Keratinocyte (primary cell): ENCODE results near the gene SLC16A9. TPM values are rescaled to one million over a fixed set of nuclear protein-coding genes. Genes with fewer than 3 reads are reported as not detected.

Source experiments
- DNase-seq: peaks from one replicate; pipeline ENCODE4 v3.0.0-alpha.2; 2011; ENCODE audit warnings: low read depth, missing footprints, low spot score
- FAIRE-seq: peaks from 2 replicates; lab custom pipeline; 2011; peaks lifted over from hg19 to GRCh38; lab: Jason Lieb, UNC
- H2AFZ ChIP-seq: 2 replicates; pipeline ENCODE4 v1.6.0; 2012; ENCODE audit warnings: low read length, control low read depth, inconsistent platforms; ENCODE audit not compliant: control insufficient read depth
- H3K27ac ChIP-seq: 2 replicates; pipeline ENCODE4 v1.5.1; 2011; ENCODE audit warnings: low read length; ENCODE audit not compliant: control insufficient read depth, insufficient read depth
- H3K27me3 ChIP-seq: 3 replicates; pipeline ENCODE4 v1.6.0; 2011; ENCODE audit warnings: low read length; ENCODE audit not compliant: control insufficient read depth, insufficient read depth; ENCODE audit errors: extremely low read depth
- H3K36me3 ChIP-seq, 2 experiments: 2 replicates in 1 of 2; 3 replicates in 1 of 2; pipeline ENCODE4 v1.5.1; 2011; ENCODE audit warnings: low read length in 2 of 2, mild to moderate bottlenecking in 1 of 2; ENCODE audit not compliant: control insufficient read depth in 2 of 2, insufficient read depth in 2 of 2; ENCODE audit errors: extremely low read depth in 1 of 2
- H3K4me1 ChIP-seq: 3 replicates; pipeline ENCODE4 v1.5.1; 2011; ENCODE audit warnings: low read length; ENCODE audit not compliant: control insufficient read depth, insufficient read depth; ENCODE audit errors: extremely low read depth
- H3K4me2 ChIP-seq: 3 replicates; pipeline ENCODE4 v1.6.0; 2011; ENCODE audit warnings: low read depth, low read length; ENCODE audit not compliant: control insufficient read depth, insufficient read depth; ENCODE audit errors: extremely low read depth
- H3K4me3 ChIP-seq, 3 experiments: fragments of 200-600 bp in 1 of 3; sonication (generic) in 1 of 3; 2 replicates in 2 of 3; 3 replicates in 1 of 3; pipeline ENCODE4 v1.5.1; 2011 to 2016; ENCODE audit warnings: low read length in 3 of 3, mild to moderate bottlenecking in 3 of 3, control low read depth in 2 of 3, inconsistent platforms in 1 of 3, low read depth in 1 of 3, mixed read lengths in 1 of 3, mixed run types in 1 of 3, moderate library complexity in 1 of 3; ENCODE audit not compliant: control insufficient read depth in 2 of 3, insufficient read depth in 2 of 3; ENCODE audit errors: extremely low read depth in 1 of 3
- H3K79me2 ChIP-seq: 2 replicates; pipeline ENCODE4 v1.6.0; 2012; ENCODE audit warnings: low read length; ENCODE audit not compliant: control insufficient read depth, insufficient read depth
- H3K9ac ChIP-seq: 3 replicates; pipeline ENCODE4 v1.6.0; 2011; ENCODE audit warnings: low read length; ENCODE audit not compliant: control insufficient read depth, insufficient read depth; ENCODE audit errors: extremely low read depth
- H3K9me1 ChIP-seq: 3 replicates; pipeline ENCODE4 v1.6.0; 2011; ENCODE audit warnings: low read length; ENCODE audit not compliant: control insufficient read depth, insufficient read depth; ENCODE audit errors: extremely low read depth
- H3K9me3 ChIP-seq: 2 replicates; pipeline ENCODE4 v1.5.1; 2012; ENCODE audit warnings: low read depth, low read length; ENCODE audit not compliant: control insufficient read depth
- H4K20me1 ChIP-seq: 3 replicates; pipeline ENCODE4 v1.6.0; 2011; ENCODE audit warnings: low read length; ENCODE audit not compliant: control insufficient read depth, insufficient read depth; ENCODE audit errors: extremely low read depth
- CTCF ChIP-seq, 3 experiments: IDR thresholded peaks in 1 of 3; conservative IDR thresholded peaks in 1 of 3; optimal IDR thresholded peaks in 1 of 3; 2 replicates in 2 of 3; 3 replicates in 1 of 3; pipeline versions ENCODE3 to v1.5.1; 2011; ENCODE audit warnings: low read length in 3 of 3, mild to moderate bottlenecking in 3 of 3, moderate library complexity in 2 of 3, control low read depth in 1 of 3, inconsistent platforms in 1 of 3; ENCODE audit not compliant: insufficient read depth in 2 of 3; ENCODE audit errors: extremely low read depth in 1 of 3
- EZH2 ChIP-seq: IDR thresholded peaks from one replicate; pipeline ENCODE4 v1.6.1; 2012; ENCODE audit warnings: inconsistent platforms, mild to moderate bottlenecking, low read length, moderate library complexity
- dilution Hi-C: fragments of 300-500 bp; cut with MboI; formaldehyde crosslinking; loops from one replicate; pipeline ENCODE4 v1.7.0; 2020; ENCODE audit warnings: low sequenced_read_pairs; ENCODE audit not compliant: extremely low pct_ligation_motif_present
- polyA plus RNA-seq, 5 experiments: library from polyadenylated mRNA; depleted of rRNA in 3 of 5; stranded (reverse) in 3 of 5; stranded (forward) in 1 of 5; unstranded in 1 of 5; fragments of >200 nt; gene quantifications; 1 replicate in 1 of 5; 2 replicates in 3 of 5; 3 replicates in 1 of 5; pipeline versions ENCODE4 v1.2.1 to v1.2.3, GENCODE V29; 2011 to 2012; ENCODE audit warnings: missing spikeins in 2 of 5, low read depth in 1 of 5, low replicate concordance in 1 of 5

The SLC16A9 gene
- polyA plus RNA-seq, 1 donor (not counting 4 experiments of a cell fraction or from before 2014, with no cell fraction given), result 4.5 TPM

- no peaks in the 10 kb centered on the region for H3K9me3 ChIP-seq
- H3K9ac ChIP-seq, result no peak overlapping the region
- no peak for FAIRE-seq
- no peaks in the 10 kb centered on the region for H3K9me1 ChIP-seq
- no peaks in the 10 kb centered on the region for H3K79me2 ChIP-seq
- no peak for DNase-seq
- peaks cover 9% of the 10 kb centered on the region for H3K4me1 ChIP-seq
- no peak overlapping the region for H3K4me3 ChIP-seq
- TF ChIP-seq EZH2, result no peak
- no peak for TF ChIP-seq CTCF (optimal IDR thresholded peaks at IDR 0.05 in 1 of 3, IDR thresholded peaks at IDR 0.05 in 1 of 3, conservative IDR thresholded peaks at IDR 0.05 in 1 of 3; ENCODE audit: extremely low read depth in 1 of 3, insufficient read depth in 2 of 3, low read length in 3 of 3)
- peaks cover 18% of the 10 kb centered on the region for H3K27me3 ChIP-seq
- no peak overlapping the region for H2AFZ ChIP-seq
- no peak overlapping the region for H3K27ac ChIP-seq
- no peak overlapping the region for H3K4me2 ChIP-seq
- H4K20me1 ChIP-seq, result no peaks in the 10 kb centered on the region
- no peaks in the 10 kb centered on the region for H3K36me3 ChIP-seq
- dilution Hi-C loops, result no loop called here
Observed at GRCh38 chr10:59705931-59706330, 3.7 kb downstream of the SLC16A9 start.

- no peak for FAIRE-seq
- no peak overlapping the region for H3K27ac ChIP-seq
- H3K27me3 ChIP-seq, result peaks cover 8% of the 10 kb centered on the region
- no peak overlapping the region for H3K4me3 ChIP-seq
- TF ChIP-seq EZH2, result no peak
- no peak for TF ChIP-seq CTCF (optimal IDR thresholded peaks at IDR 0.05 in 1 of 3, IDR thresholded peaks at IDR 0.05 in 1 of 3, conservative IDR thresholded peaks at IDR 0.05 in 1 of 3; ENCODE audit: extremely low read depth in 1 of 3, insufficient read depth in 2 of 3, low read length in 3 of 3)
- dilution Hi-C loops, result no loop called here
- no peak overlapping the region for H2AFZ ChIP-seq
- H3K36me3 ChIP-seq, result no peaks in the 10 kb centered on the region
- DNase-seq, result no peak
- H3K79me2 ChIP-seq, result no peaks in the 10 kb centered on the region
- H3K9ac ChIP-seq, result no peak overlapping the region
- H3K4me2 ChIP-seq, result no peak overlapping the region
- no peaks in the 10 kb centered on the region for H3K9me3 ChIP-seq
- H4K20me1 ChIP-seq, result no peaks in the 10 kb centered on the region
- no peaks in the 10 kb centered on the region for H3K9me1 ChIP-seq
- peaks cover 9% of the 10 kb centered on the region for H3K4me1 ChIP-seq
Observed at GRCh38 chr10:59704630-59705029, 5.0 kb downstream of the SLC16A9 start.
